ENCODE measurements around the gene NPFF. TPM values are rescaled to one million over a fixed set of nuclear protein-coding genes. Genes with fewer than 3 reads are reported as not detected.

NPFF gene
- polyA plus RNA-seq, 1 donor = 2.1 TPM

- DNase-seq = no peak
Measured at GRCh38 chr12:53476769-53477209, 30.5 kb downstream of the NPFF start.

GRCh38 chr12:53474819-53475218, 32.5 kb downstream of the NPFF start:
- no peak for DNase-seq

GRCh38 chr12:53474077-53474476, 33.2 kb downstream of the NPFF start:
- no peak for DNase-seq

- DNase-seq = no peak
Measured at GRCh38 chr12:53472056-53472582, 35.2 kb downstream of the NPFF start.

- no peak for DNase-seq
Measured at GRCh38 chr12:53468282-53468681, 39.0 kb downstream of the NPFF start.

- DNase-seq = no peak
Measured at GRCh38 chr12:53467880-53468279, 39.4 kb downstream of the NPFF start.

GRCh38 chr12:53467082-53467481, 40.2 kb downstream of the NPFF start:
- DNase-seq = no peak

GRCh38 chr12:53466640-53467039, 40.6 kb downstream of the NPFF start:
- no peak for DNase-seq

- no peak for DNase-seq
Measured at GRCh38 chr12:53465679-53466078, 41.6 kb downstream of the NPFF start.

- no peak for DNase-seq
Measured at GRCh38 chr12:53464685-53465418, 42.4 kb downstream of the NPFF start.

- no peak for DNase-seq
Measured at GRCh38 chr12:53463802-53464560, 43.3 kb downstream of the NPFF start.

- no peak for DNase-seq
Measured at GRCh38 chr12:53462935-53463334, 44.3 kb downstream of the NPFF start.

- DNase-seq = no peak
Measured at GRCh38 chr12:53461591-53461990, 45.7 kb downstream of the NPFF start.

- no peak for DNase-seq
Measured at GRCh38 chr12:53461059-53461458, 46.2 kb downstream of the NPFF start.

- no peak for DNase-seq
Measured at GRCh38 chr12:53459097-53459496, 48.2 kb downstream of the NPFF start.

Other genes with a start within 250 kb of the NPFF start
- gene ESPL1, start 239.2 kb downstream of the NPFF start, polyA plus RNA-seq (ENCODE audit: insufficient read length) = 18.9 TPM
- gene PFDN5, start 211.9 kb downstream of the NPFF start, polyA plus RNA-seq (ENCODE audit: insufficient read length) = 623 TPM
- 49.1 TPM for gene MYG1, start 207.8 kb downstream of the NPFF start, polyA plus RNA-seq (ENCODE audit: insufficient read length)
- 92.2 TPM for gene AAAS, start 185.9 kb downstream of the NPFF start, polyA plus RNA-seq (ENCODE audit: insufficient read length)
- gene SP7, start 171.1 kb downstream of the NPFF start, polyA plus RNA-seq (ENCODE audit: insufficient read length) = 0.15 TPM
- 92.3 TPM for gene SP1, start 127.3 kb downstream of the NPFF start, polyA plus RNA-seq (ENCODE audit: insufficient read length)
- 0.63 TPM for gene AMHR2, start 83.6 kb downstream of the NPFF start, polyA plus RNA-seq (ENCODE audit: insufficient read length)
- gene PRR13, start 65.8 kb downstream of the NPFF start, polyA plus RNA-seq (ENCODE audit: insufficient read length) = 184 TPM
- gene PCBP2, start 55.4 kb downstream of the NPFF start, polyA plus RNA-seq (ENCODE audit: insufficient read length) = 1,185 TPM
- 38.5 TPM for gene MAP3K12, start 8.0 kb downstream of the NPFF start, polyA plus RNA-seq (ENCODE audit: insufficient read length)
- gene TARBP2, start 6.2 kb downstream of the NPFF start, polyA plus RNA-seq (ENCODE audit: insufficient read length) = 48.4 TPM
- 52.4 TPM for gene ATF7, start 118.9 kb upstream of the NPFF start, polyA plus RNA-seq (ENCODE audit: insufficient read length)
- 483 TPM for gene ATP5MC2, start 168.6 kb upstream of the NPFF start, polyA plus RNA-seq (ENCODE audit: insufficient read length)
- 137 TPM for gene CALCOCO1, start 220.0 kb upstream of the NPFF start, polyA plus RNA-seq (ENCODE audit: insufficient read length)
- not detected for gene CISTR, start 244.5 kb upstream of the NPFF start, polyA plus RNA-seq (ENCODE audit: insufficient read length)